SK-N-SH (cell line): ENCODE data around the gene TIMM22.

ENCODE experiments used
- CHD2 ChIP-seq: fragments of 150-350 bp; IDR thresholded peaks from 2 replicates; pipeline ENCODE4 v1.6.1; 2018; ENCODE audit warnings: low read length; ENCODE audit not compliant: partially characterized antibody
- CTCF ChIP-seq: fragments of 200-600 bp; sonication (generic); IDR thresholded peaks from 2 replicates; pipeline ENCODE4 v1.6.1; 2017; ENCODE audit warnings: antibody characterized with exemption, mild to moderate bottlenecking, moderate library complexity
- EZH2phosphoT487 ChIP-seq: fragments of 200-600 bp; sonication (generic); IDR thresholded peaks from 2 replicates; pipeline ENCODE4 v1.6.1; 2017; ENCODE audit warnings: low read depth, mixed run types, mild to moderate bottlenecking, antibody characterized with exemption, moderate library complexity, borderline replicate concordance
- RXRA ChIP-seq: IDR thresholded peaks from 2 replicates; pipeline ENCODE4 v1.4.0; 2012; ENCODE audit warnings: low read depth, mild to moderate bottlenecking, borderline replicate concordance
- TAF1 ChIP-seq: IDR thresholded peaks from 2 replicates; pipeline ENCODE4 v1.6.1; 2012; ENCODE audit warnings: low read depth, mild to moderate bottlenecking, low read length, moderate library complexity, borderline replicate concordance
- USF1 ChIP-seq: IDR thresholded peaks from 2 replicates; pipeline ENCODE4 v1.4.0; 2012; ENCODE audit warnings: low read depth, borderline replicate concordance
- USF2 ChIP-seq: fragments of 150-350 bp; IDR thresholded peaks from 2 replicates; pipeline ENCODE4 v1.6.1; 2017; ENCODE audit warnings: antibody characterized with exemption, low read length, low read depth, borderline replicate concordance

GRCh38 chr17:1034652-1035210 lies 37.8 kb downstream of the TIMM22 start:
- TF ChIP-seq CHD2 (no peak), RXRA (no peak), CTCF (no peak), EZH2phosphoT487 (no peak), USF1 (no peak), USF2 (no peak), TAF1 (no peak)
